Stimulated activated CD4-positive, alpha-beta T cell treated with anti-CD3 and anti-CD28 coated beads, Interleukin-15, amount 100 ng/mL, for 24 hours (primary cell): ENCODE data around the gene PRDM7.
"Not testable (repeated sequence)": the region's sequence is repeated elsewhere in the genome, so short reads cannot be mapped to it uniquely, and the experiment has no call there.

Experiments
- DNase-seq: peaks from one replicate; pipeline ENCODE4 v3.0.0-alpha.2; 2020

The PRDM7 gene

DNA sequence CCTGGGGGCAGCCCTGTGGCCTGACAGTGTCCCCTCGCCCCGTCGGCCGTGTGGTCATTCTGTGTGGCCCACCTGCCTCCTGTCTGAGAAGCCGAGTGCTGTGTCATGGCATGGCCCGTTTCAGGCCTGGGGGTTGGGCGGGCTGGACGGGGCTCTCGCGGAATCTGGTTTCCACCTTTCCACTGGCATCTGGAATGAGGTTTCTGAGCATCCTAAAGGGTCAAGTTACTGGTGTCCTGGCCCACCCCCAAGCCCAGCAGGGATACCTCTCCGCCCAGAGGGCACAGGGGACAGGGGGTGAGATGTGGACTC, 65.7 kb downstream of the PRDM7 start:
- no peak for DNase-seq

DNA sequence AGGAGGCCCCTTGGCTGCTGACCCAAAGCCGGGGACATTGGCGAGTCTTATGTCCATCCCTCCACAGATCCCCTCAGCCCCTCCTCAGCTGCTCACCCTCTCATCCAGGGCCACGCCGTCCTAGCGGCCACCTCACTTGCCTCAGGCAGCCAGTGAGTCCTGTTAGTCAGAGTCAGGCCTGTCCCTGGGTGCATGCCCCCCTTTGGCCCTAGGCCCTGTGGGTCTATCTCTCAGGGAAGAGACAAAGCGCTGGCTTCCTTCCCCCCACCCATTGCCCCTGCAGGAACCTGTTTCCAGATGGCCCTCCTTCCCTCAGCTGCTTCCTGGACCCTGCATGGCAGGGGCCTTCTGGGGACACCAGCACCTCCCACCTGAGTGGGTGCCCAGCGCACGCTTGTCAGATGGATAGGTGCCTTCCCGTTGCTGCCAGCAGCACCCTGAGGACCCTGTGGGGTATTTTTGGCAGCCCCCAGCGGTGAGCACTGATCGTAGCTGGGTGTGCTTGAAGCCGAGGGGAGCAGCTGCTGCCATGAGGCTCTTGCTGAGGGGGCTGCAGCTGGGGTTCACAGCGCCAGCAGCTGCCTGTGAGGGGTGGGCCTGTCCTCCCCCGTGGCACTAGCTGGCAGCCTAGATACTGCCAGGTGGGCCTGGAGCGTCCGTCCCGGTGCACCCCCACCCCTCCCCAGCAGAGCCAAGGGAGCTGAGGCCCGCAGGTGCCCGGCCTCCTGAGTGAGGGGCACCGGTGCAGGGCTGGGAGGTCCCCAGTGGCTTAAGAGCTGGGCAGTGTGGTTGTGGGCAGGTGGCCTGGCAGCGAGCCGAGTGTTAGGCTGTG, 66.2 kb downstream of the PRDM7 start:
- DNase-seq = no peak

DNA sequence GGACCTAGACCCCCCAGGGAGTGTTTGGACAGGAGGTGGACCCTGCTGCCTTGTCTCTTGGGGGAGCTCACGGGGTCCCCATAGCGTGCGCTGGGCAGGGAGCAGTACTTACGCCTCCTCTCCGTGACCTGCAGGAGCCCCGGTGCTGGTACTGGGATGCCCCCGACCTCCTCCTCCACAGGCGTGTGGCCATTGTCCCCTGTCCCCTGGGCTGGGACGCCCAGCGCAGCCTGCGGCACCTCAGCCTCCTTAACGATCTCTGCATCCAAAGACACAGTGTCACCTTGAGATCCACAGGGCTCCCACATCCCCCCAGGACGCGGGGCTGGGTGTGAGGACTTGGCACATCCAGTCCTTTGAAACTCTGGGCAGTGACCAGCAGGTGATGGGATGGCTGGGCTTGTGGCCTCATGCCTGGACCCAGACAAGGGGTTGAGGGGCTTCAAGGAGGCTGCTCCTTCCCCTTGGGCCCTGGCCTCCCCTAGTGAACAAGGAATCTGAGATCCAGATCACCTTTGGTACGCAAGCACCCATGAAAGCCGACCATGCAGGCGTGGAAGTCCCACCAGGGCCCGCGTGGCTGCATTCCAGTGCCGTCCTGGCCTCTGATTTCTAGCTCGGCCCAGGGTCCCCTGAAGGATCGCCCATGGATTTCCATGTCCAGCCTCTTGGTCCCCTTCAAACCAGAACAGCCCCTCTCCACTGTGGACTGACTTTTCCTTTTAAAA, 67.8 kb downstream of the PRDM7 start:
- DNase-seq = no peak

DNA sequence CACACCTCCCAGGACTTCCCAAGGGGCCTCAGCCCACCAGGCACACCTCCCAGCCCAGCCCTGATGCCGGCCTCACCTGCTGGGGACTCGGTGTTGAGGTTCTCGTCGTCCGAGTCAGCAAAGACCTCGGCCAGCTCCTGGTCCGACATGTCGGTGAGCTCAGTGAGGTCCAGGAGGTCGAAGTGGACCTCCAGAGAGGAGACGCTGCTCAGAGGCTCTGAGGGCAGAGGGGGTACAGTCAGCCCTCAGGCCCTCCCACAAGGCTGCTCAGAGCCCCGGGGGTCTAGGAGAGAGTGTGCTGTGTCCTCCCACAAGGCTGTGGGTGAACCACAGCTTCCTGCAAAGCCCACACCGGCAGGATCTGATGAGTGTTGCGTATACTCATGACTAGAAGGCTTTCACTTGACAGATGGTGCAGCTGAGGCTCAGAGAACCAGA, 68.4 kb downstream of the PRDM7 start:
- peak; percentile 77 for DNase-seq

DNA sequence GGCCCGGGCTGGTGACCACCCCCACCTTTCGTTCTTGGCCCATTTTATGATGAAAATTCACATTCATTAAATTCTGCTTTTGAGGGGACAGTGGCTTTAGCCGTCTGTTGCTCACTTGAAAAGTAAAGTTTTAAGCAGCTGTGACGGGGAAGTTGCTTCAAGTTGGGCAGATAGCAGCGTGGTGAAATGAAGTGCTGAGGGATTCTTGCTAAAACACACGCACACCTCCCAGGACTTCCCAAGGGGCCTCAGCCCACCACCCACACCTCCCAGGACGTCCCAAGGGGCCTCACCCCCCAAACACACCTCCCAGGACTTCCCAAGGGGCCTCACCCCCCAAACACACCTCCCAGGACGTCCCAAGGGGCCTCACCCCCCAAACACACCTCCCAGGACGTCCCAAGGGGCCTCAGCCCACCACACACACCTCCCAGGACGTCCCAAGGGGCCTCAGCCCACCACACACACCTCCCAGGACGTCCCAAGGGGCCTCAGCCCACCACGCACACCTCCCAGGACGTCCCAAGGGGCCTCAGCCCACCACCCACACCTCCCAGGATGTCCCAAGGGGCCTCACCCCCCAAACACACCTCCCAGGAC, 69.4 kb downstream of the PRDM7 start:
- DNase-seq = not testable (repeated sequence)

DNA sequence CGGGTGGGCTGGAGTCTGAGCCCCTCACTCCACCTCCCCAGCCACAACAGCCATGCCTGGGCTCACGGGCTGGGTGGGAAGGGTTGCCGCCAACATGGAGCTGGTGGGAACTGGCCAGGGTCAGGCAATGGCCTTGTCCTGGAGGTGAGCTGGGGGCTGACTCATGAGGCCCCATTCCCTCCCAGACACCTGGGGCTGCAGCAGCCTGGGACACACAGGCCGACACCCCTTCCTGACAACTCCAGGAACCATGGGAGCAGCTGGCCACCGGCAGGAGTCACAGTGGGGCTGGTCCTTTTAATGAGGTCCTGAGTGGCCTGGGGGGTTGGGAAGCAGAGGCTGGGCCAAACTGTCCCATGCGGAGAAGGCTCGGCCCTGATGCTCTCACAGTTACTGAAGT, 70.1 kb downstream of the PRDM7 start:
- DNase-seq = no peak
